ENCODE measurements around the gene SPATA32.

DNA sequence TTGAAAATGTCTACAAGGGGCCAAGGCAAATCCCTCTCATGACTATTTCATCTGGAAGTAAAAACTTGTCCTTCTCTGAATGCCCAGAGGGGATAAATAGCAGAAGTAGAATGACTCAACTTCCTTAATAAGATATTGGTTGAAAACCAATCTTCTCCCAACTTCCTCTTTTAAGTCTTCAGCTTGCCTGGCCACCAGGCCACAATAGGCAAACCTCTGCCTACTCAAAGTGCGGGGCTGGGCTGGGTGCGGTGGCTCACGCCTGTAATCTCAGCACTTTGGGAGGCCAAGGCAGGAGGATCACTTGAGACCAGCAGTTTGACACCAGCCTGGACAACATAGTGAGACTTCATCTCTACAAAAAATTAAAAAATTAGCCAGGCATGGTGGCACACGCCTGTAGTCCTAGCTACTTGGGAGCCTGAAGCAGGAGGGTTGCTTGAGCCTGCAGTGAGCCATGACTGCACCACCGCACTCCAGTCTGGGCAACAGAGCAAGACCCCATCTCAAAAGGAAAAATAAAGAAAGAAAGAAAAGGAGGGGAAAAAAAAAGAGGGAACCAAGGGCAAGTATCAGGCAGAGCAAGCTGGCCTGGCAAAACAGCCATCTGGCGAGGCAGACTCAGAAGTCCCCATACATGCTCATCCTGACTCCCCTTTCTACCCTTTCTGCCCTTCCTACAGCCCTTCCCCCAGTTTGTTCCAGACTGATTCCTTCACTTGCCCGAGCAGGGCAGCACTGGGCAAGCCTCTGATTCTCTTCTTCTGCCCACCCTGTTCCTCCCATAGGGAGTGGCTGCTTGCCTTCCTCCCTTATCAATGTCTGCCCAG, 34.3 kb upstream of the SPATA32 start:
- TF ChIP-seq, protein P1, sequence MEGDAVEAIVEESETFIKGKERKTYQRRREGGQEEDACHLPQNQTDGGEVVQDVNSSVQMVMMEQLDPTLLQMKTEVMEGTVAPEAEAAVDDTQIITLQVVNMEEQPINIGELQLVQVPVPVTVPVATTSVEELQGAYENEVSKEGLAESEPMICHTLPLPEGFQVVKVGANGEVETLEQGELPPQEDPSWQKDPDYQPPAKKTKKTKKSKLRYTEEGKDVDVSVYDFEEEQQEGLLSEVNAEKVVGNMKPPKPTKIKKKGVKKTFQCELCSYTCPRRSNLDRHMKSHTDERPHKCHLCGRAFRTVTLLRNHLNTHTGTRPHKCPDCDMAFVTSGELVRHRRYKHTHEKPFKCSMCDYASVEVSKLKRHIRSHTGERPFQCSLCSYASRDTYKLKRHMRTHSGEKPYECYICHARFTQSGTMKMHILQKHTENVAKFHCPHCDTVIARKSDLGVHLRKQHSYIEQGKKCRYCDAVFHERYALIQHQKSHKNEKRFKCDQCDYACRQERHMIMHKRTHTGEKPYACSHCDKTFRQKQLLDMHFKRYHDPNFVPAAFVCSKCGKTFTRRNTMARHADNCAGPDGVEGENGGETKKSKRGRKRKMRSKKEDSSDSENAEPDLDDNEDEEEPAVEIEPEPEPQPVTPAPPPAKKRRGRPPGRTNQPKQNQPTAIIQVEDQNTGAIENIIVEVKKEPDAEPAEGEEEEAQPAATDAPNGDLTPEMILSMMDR (IDR thresholded peaks at IDR 0.05; ENCODE audit: low read depth, low read length, poor library complexity, severe bottlenecking), result no peak
- no peak for TF ChIP-seq EZH2phosphoT487 (IDR thresholded peaks at IDR 0.05; ENCODE audit: borderline replicate concordance, low read length)

Measured in DOHH2 (cell line).